GM12892 (cell line): ENCODE data around the gene TFF3.

Experiments
- DNase-seq: peaks from one replicate; pipeline ENCODE4 v3.0.0; 2011; ENCODE audit not compliant: insufficient read length
- FAIRE-seq: peaks from 2 replicates; lab custom pipeline; 2011; peaks lifted over from hg19 to GRCh38; lab: Jason Lieb, UNC
- POLR2A ChIP-seq: IDR thresholded peaks from 2 replicates; pipeline ENCODE4 v1.6.1; 2011; ENCODE audit warnings: low read depth, low read length, control low read depth
- POLR2AphosphoS5 ChIP-seq: IDR thresholded peaks from 2 replicates; pipeline ENCODE4 v1.6.1; 2011; ENCODE audit warnings: low read depth, low read length, control low read depth
- TAF1 ChIP-seq: IDR thresholded peaks from 2 replicates; pipeline ENCODE4 v1.6.1; 2011; ENCODE audit warnings: low read depth, mild to moderate bottlenecking, control low read depth, low read length, borderline replicate concordance

The TFF3 gene

GRCh38 chr21:42291751-42292562 is 23.3 kb downstream of the TFF3 start:
- no peak for FAIRE-seq
- DNase-seq = no peak
- no peak for TF ChIP-seq POLR2A
- no peak for TF ChIP-seq TAF1
- TF ChIP-seq POLR2AphosphoS5 = no peak

GRCh38 chr21:42291003-42291750 is 24.0 kb downstream of the TFF3 start:
- no peak for DNase-seq
- FAIRE-seq = no peak
- TF ChIP-seq POLR2AphosphoS5 (no peak), TAF1 (no peak), POLR2A (no peak)

GRCh38 chr21:42290505-42290904 is 24.7 kb downstream of the TFF3 start:
- TF ChIP-seq POLR2AphosphoS5 (no peak), POLR2A (no peak), TAF1 (no peak)
- DNase-seq (no peak), FAIRE-seq (no peak)

- FAIRE-seq = no peak
Observed at GRCh38 chr21:42289926-42290325, 25.3 kb downstream of the TFF3 start.

GRCh38 chr21:42288962-42289361 is 26.2 kb downstream of the TFF3 start:
- TF ChIP-seq POLR2A (no peak), TAF1 (no peak), POLR2AphosphoS5 (no peak)
- no peak for FAIRE-seq
- no peak for DNase-seq

More at GRCh38 chr21:42289926-42290325, 25.3 kb downstream of the TFF3 start:
- no peak for DNase-seq
- TF ChIP-seq TAF1 (no peak), POLR2A (no peak), POLR2AphosphoS5 (no peak)

GRCh38 chr21:42287193-42288083 is 27.8 kb downstream of the TFF3 start:
- DNase-seq = no peak
- TF ChIP-seq TAF1 = no peak
- no peak for FAIRE-seq

GRCh38 chr21:42286416-42286815 is 28.8 kb downstream of the TFF3 start:
- FAIRE-seq (no peak), DNase-seq (no peak)
- TF ChIP-seq TAF1 (no peak), POLR2AphosphoS5 (no peak), POLR2A (no peak)

- FAIRE-seq = peak; percentile 40
Observed at GRCh38 chr21:42285569-42286245, 29.5 kb downstream of the TFF3 start.

GRCh38 chr21:42282715-42283114 is 32.5 kb downstream of the TFF3 start:
- DNase-seq (no peak), FAIRE-seq (no peak)
- TF ChIP-seq POLR2A (no peak), POLR2AphosphoS5 (no peak)

More at GRCh38 chr21:42285569-42286245, 29.5 kb downstream of the TFF3 start:
- DNase-seq = no peak
- TF ChIP-seq POLR2A = no peak
- TF ChIP-seq POLR2AphosphoS5 = no peak

- FAIRE-seq (no peak), DNase-seq (no peak)
- TF ChIP-seq POLR2A (no peak), POLR2AphosphoS5 (no peak), TAF1 (no peak)
Observed at GRCh38 chr21:42282021-42282420, 33.2 kb downstream of the TFF3 start.
